Right lobe of liver (tissue), 6 donors: ENCODE data around the gene DTWD1. TPM values are rescaled to one million over a fixed set of nuclear protein-coding genes. Genes with fewer than 3 reads are reported as not detected.

Experiments
- ATAC-seq, 4 donors: fragments of 200-7000 bp; cut with Tn5 transposase; one replicate each; pipeline ENCODE4 v1.9.1; 2020; ENCODE audit warnings: mild to moderate bottlenecking in 4 of 4, moderate library complexity in 4 of 4
- DNase-seq, 3 donors: peaks; one replicate each; pipeline ENCODE4 v3.0.0-alpha.2; 2020
- H3K27ac ChIP-seq, 3 donors: fragments of 200-600 bp; one replicate each; pipeline ENCODE4 v1.8.0; 2022
- H3K27me3 ChIP-seq, 2 donors: fragments of 200-600 bp; one replicate each; pipeline ENCODE4 v1.8.0; 2022
- H3K36me3 ChIP-seq, 4 donors: fragments of 200-600 bp; sonication (generic) in 1 of 4; one replicate each; pipeline versions ENCODE4 v1.5.1 to v1.8.0; 2017 to 2022; ENCODE audit warnings: control low read depth in 1 of 4
- H3K4me1 ChIP-seq, 4 donors: fragments of 200-600 bp; sonication (generic) in 1 of 4; one replicate each; pipeline versions ENCODE4 v1.5.1 to v1.8.0; 2017 to 2022; ENCODE audit warnings: control low read depth in 1 of 4
- H3K4me3 ChIP-seq, 3 donors: fragments of 200-600 bp; one replicate each; pipeline ENCODE4 v1.8.0; 2022
- H3K9me3 ChIP-seq, 4 donors: fragments of 200-600 bp; sonication (generic) in 1 of 4; one replicate each; pipeline versions ENCODE4 v1.5.1 to v1.8.0; 2017 to 2022; ENCODE audit warnings: control low read depth in 1 of 4
- POLR2A ChIP-seq: fragments of 450-650 bp; IDR thresholded peaks from one replicate; pipeline ENCODE4 v1.6.1; 2017; ENCODE audit warnings: antibody characterized with exemption, mild to moderate bottlenecking
- WGBS: methylation state at CpG from one replicate; pipeline ENCODE4 v1.1.6; 2018; ENCODE audit warnings: low coverage, low lambda C conversion rate; ENCODE audit not compliant: insufficient coverage; ENCODE audit errors: missing lambda C conversion rate; 5-methylcytosine and 5-hydroxymethylcytosine counted together
- intact Hi-C, 2 donors: fragments of 100-400 bp; cut with DNase I; formaldehyde crosslinking; loops; one replicate each; pipeline versions ENCODE4 v1.11.2 to v1.14.1; 2022
- total RNA-seq, 6 experiments: library from RNA; depleted of rRNA in 2 of 6; stranded (reverse); fragments of >200 nt in 2 of 6; fragmentation: NEBNext Ultra II Directional in 3 of 6; extraction: Animal tissue kit (Norgen Biotek cat#: 25700) in 3 of 6; gene quantifications; one replicate each; pipeline versions ENCODE4 v1.1.0 to v1.2.4, GENCODE V29; 2016 to 2023
- TF ChIP-seq, protein P1 (sequence below), 4 donors: fragments of 200-600 bp in 3 of 4; fragments of 450-650 bp in 1 of 4; IDR thresholded peaks; one replicate each; pipeline versions ENCODE4 v1.5.1 to v1.8.0; 2016 to 2022; ENCODE audit warnings: antibody characterized with exemption in 4 of 4, mild to moderate bottlenecking in 2 of 4
- donor health status: DM: no; HTN: yes; CAD: no.
- donor health status: DM: no; HTN: no; CAD: no.
- donor health status: DM: no; HTN: no; CAD: no.
- donor health status: DM: no; HTN: yes; CAD: no.
- donor health status: DM: no; HTN: yes; CAD: no.

Gene DTWD1
- total RNA-seq, 6 experiments from 2014 or later, result 7.5 to 11.7 (median 8.9) TPM

DNA sequence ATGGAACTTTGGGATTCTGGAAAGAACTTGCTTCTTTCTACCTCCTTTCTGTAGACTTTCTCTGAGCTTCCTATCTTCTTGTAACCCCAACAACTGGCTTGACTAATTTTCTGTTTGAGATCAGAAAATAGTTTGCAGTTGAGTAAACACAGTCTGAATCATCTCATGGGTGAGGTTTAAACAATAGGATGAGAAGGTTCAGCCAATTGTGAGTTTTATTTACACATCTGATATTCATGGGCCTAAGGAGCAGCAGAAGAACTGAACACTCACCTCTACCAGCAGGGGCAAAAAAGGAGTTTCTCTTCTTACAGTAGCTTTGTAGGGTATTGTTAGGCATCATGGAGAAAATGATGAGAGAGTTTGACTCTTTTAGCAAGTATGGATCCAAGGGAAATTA is 54.2 kb downstream of the DTWD1 start:
- DNase-seq (no peak), ATAC-seq (no peak)
- TF ChIP-seq, protein P1, sequence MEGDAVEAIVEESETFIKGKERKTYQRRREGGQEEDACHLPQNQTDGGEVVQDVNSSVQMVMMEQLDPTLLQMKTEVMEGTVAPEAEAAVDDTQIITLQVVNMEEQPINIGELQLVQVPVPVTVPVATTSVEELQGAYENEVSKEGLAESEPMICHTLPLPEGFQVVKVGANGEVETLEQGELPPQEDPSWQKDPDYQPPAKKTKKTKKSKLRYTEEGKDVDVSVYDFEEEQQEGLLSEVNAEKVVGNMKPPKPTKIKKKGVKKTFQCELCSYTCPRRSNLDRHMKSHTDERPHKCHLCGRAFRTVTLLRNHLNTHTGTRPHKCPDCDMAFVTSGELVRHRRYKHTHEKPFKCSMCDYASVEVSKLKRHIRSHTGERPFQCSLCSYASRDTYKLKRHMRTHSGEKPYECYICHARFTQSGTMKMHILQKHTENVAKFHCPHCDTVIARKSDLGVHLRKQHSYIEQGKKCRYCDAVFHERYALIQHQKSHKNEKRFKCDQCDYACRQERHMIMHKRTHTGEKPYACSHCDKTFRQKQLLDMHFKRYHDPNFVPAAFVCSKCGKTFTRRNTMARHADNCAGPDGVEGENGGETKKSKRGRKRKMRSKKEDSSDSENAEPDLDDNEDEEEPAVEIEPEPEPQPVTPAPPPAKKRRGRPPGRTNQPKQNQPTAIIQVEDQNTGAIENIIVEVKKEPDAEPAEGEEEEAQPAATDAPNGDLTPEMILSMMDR (IDR thresholded peaks at IDR 0.05), result no peak
- TF ChIP-seq POLR2A, result no peak
- Histone ChIP-seq H3K4me1 (no peaks in the 10 kb centered on the region), H3K27me3 (no peaks in the 10 kb centered on the region), H3K4me3 (no peak overlapping the region), H3K27ac (no peak overlapping the region), H3K9me3 (no peaks in the 10 kb centered on the region), H3K36me3 (no peaks in the 10 kb centered on the region)
- intact Hi-C loops, result no loop called here

GRCh38 chr15:49678655-49679054 is 57.8 kb downstream of the DTWD1 start:
- Histone ChIP-seq H3K27me3 (no peaks in the 10 kb centered on the region), H3K36me3 (no peaks in the 10 kb centered on the region), H3K4me3 (no peak overlapping the region), H3K27ac (no peak overlapping the region), H3K9me3 (no peaks in the 10 kb centered on the region), H3K4me1 (no peaks in the 10 kb centered on the region)
- 70% methylated on average over 4 of the region's 4 CpGs for WGBS
- TF ChIP-seq, protein P1 (IDR thresholded peaks at IDR 0.05), result no peak
- TF ChIP-seq POLR2A, result no peak
- DNase-seq, result no peak
- ATAC-seq, result no peak
- intact Hi-C loops, result no loop called here

- no peak overlapping the region for H3K27ac ChIP-seq
- no peaks in the 10 kb centered on the region for H3K9me3 ChIP-seq
- H3K4me1 ChIP-seq, result no peaks in the 10 kb centered on the region
- DNase-seq, result no peak
- TF ChIP-seq, protein P1 (IDR thresholded peaks at IDR 0.05), result no peak
- no peak for TF ChIP-seq POLR2A
- no peak overlapping the region for H3K4me3 ChIP-seq
- WGBS, result 38% methylated on average over 1 of the region's 1 CpG
- intact Hi-C loops, result no loop called here
- H3K27me3 ChIP-seq, result no peaks in the 10 kb centered on the region
- H3K36me3 ChIP-seq, result no peaks in the 10 kb centered on the region
- ATAC-seq, result no peak
These were observed 65.8 kb downstream of the DTWD1 start for GRCh38 chr15:49686599-49686998.

DNA sequence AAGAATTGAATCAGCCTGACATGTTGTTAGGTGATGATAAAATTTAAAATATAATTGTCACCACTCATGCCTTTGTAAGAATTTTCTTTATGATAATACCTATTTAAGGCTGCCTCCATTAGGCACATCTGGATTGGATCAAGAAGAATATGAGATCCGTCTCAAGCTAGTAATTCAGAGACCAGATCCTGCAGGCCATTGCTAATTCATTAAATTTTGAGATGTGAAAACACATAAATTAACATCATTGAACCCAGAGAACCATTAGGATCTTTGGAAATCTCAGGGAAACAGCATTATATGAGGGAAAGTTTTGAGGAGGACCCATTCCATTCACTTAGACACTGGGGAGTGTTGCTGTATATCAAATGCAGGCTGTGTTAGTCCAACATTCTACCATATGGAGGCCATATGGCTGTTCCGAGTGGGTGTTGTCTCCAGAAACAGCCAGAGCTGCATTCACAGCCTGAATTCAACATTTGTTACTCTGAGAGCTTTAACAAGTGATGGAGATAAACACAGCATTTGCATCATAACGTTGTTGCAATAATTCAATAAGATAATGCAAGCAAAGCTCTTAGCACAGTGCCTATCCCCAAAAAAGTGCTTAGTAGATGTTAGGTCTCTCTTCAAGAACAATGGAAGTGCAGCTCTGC is 67.4 kb downstream of the DTWD1 start:
- no peaks in the 10 kb centered on the region for H3K36me3 ChIP-seq
- 54% methylated on average over 2 of the region's 3 CpGs for WGBS
- intact Hi-C loops, result no loop called here
- TF ChIP-seq, protein P1 (IDR thresholded peaks at IDR 0.05), result no peak
- no peak for TF ChIP-seq POLR2A
- ATAC-seq, result no peak
- H3K4me3 ChIP-seq, result no peak overlapping the region
- H3K27ac ChIP-seq, result no peak overlapping the region
- H3K27me3 ChIP-seq, result no peaks in the 10 kb centered on the region
- no peaks in the 10 kb centered on the region for H3K4me1 ChIP-seq
- no peak for DNase-seq
- no peaks in the 10 kb centered on the region for H3K9me3 ChIP-seq
